GM10266 (cell line): Measurements from ENCODE around the gene DCXR.

ENCODE experiments used
- DNase-seq: peaks from one replicate; pipeline ENCODE4 v3.0.0; 2012; ENCODE audit errors: extremely low spot score
- CTCF ChIP-seq: IDR thresholded peaks from 2 replicates; pipeline ENCODE4 v1.5.1; 2012; ENCODE audit warnings: mild to moderate bottlenecking, low read depth; ENCODE audit not compliant: control insufficient read depth, insufficient read depth; ENCODE audit errors: missing control alignments

The DCXR gene

GRCh38 chr17:82006468-82007227 lies 30.8 kb downstream of the DCXR start:
- DNase-seq = no peak
- no peak for TF ChIP-seq CTCF

GRCh38 chr17:82005701-82006348 lies 31.7 kb downstream of the DCXR start:
- DNase-seq = no peak
- no peak for TF ChIP-seq CTCF

- DNase-seq = no peak
- no peak for TF ChIP-seq CTCF
These were observed 32.7 kb downstream of the DCXR start for GRCh38 chr17:82004517-82005455.

- no peak for DNase-seq
- no peak for TF ChIP-seq CTCF
These were observed 33.8 kb downstream of the DCXR start for GRCh38 chr17:82003411-82004381.

- DNase-seq = no peak
- TF ChIP-seq CTCF = no peak
These were observed 35.9 kb downstream of the DCXR start for GRCh38 chr17:82001571-82002056.
